DOHH2 (cell line): ENCODE data around the gene OPRL1.

Experiments used
- EZH2phosphoT487 ChIP-seq: fragments of 200-600 bp; sonication (generic); IDR thresholded peaks from 2 replicates; pipeline ENCODE4 v1.6.1; 2017; ENCODE audit warnings: borderline replicate concordance, mild to moderate bottlenecking, antibody characterized with exemption, low read length, moderate library complexity, mixed read lengths
- TF ChIP-seq, protein P1 (sequence below): fragments of 200-600 bp; sonication (generic); IDR thresholded peaks from one replicate; pipeline ENCODE4 v1.5.1; 2014; ENCODE audit warnings: antibody characterized with exemption, mild to moderate bottlenecking, low read depth, low read length; ENCODE audit not compliant: poor library complexity, severe bottlenecking

- TF ChIP-seq, protein P1, sequence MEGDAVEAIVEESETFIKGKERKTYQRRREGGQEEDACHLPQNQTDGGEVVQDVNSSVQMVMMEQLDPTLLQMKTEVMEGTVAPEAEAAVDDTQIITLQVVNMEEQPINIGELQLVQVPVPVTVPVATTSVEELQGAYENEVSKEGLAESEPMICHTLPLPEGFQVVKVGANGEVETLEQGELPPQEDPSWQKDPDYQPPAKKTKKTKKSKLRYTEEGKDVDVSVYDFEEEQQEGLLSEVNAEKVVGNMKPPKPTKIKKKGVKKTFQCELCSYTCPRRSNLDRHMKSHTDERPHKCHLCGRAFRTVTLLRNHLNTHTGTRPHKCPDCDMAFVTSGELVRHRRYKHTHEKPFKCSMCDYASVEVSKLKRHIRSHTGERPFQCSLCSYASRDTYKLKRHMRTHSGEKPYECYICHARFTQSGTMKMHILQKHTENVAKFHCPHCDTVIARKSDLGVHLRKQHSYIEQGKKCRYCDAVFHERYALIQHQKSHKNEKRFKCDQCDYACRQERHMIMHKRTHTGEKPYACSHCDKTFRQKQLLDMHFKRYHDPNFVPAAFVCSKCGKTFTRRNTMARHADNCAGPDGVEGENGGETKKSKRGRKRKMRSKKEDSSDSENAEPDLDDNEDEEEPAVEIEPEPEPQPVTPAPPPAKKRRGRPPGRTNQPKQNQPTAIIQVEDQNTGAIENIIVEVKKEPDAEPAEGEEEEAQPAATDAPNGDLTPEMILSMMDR, result peak; percentile 31
- TF ChIP-seq EZH2phosphoT487, result no peak
Measured at GRCh38 chr20:64082126-64082731, 2.3 kb downstream of the OPRL1 start.
